ENCODE measurements around the gene PPP1R1B.

DNA sequence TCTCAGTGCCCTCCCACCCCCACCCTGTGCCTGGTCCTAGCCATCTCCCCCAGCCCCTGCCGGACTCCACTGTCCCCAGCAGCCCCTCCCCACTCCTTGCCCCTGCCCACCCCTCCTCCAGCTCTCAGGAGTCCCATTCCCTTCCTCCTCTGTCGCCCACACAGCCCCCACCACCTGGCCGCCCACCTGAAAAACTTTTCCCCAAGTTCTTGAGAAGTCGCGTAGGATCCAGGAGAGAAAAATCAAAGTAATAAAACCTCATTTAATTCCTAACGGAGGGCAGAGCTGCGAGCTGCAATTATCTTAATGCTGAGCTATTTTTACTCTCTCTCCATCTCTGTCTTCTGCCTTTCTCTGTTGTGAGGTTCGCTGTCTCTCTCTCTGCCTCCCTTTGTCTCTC, 2.4 kb upstream of the PPP1R1B start:
- TF ChIP-seq, protein P1, sequence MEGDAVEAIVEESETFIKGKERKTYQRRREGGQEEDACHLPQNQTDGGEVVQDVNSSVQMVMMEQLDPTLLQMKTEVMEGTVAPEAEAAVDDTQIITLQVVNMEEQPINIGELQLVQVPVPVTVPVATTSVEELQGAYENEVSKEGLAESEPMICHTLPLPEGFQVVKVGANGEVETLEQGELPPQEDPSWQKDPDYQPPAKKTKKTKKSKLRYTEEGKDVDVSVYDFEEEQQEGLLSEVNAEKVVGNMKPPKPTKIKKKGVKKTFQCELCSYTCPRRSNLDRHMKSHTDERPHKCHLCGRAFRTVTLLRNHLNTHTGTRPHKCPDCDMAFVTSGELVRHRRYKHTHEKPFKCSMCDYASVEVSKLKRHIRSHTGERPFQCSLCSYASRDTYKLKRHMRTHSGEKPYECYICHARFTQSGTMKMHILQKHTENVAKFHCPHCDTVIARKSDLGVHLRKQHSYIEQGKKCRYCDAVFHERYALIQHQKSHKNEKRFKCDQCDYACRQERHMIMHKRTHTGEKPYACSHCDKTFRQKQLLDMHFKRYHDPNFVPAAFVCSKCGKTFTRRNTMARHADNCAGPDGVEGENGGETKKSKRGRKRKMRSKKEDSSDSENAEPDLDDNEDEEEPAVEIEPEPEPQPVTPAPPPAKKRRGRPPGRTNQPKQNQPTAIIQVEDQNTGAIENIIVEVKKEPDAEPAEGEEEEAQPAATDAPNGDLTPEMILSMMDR (IDR thresholded peaks at IDR 0.05; ENCODE audit: insufficient read depth, low read length, poor library complexity, severe bottlenecking), result no peak
- TF ChIP-seq EZH2phosphoT487 (conservative IDR thresholded peaks at IDR 0.05; ENCODE audit: low read length), result no peak
